Measurements from ENCODE around the gene RGS7.
"Not testable (repeated sequence)": the region's sequence is repeated elsewhere in the genome, so short reads cannot be mapped to it uniquely, and the experiment has no call there.

RGS7 gene

DNA sequence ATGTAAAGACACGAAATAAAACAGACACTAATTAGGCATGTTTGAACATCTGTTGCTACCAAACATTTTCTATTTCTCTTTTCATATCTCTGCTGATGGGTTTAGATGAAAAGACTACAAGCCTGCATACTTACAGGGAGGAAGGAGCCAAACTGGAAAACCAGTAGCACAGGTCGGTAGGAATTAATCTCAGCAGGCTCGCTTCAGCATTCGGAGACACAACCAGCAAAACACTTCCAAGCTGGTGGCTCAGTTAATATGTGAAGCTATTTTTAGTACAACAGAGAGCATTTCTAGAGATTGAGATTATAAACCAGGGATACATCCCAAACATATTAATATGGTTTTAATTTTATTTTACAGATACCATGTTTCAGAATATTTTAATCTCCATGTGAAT is 444.2 kb downstream of the RGS7 start:
- no peak for DNase-seq (ENCODE audit: low spot score)

DNA sequence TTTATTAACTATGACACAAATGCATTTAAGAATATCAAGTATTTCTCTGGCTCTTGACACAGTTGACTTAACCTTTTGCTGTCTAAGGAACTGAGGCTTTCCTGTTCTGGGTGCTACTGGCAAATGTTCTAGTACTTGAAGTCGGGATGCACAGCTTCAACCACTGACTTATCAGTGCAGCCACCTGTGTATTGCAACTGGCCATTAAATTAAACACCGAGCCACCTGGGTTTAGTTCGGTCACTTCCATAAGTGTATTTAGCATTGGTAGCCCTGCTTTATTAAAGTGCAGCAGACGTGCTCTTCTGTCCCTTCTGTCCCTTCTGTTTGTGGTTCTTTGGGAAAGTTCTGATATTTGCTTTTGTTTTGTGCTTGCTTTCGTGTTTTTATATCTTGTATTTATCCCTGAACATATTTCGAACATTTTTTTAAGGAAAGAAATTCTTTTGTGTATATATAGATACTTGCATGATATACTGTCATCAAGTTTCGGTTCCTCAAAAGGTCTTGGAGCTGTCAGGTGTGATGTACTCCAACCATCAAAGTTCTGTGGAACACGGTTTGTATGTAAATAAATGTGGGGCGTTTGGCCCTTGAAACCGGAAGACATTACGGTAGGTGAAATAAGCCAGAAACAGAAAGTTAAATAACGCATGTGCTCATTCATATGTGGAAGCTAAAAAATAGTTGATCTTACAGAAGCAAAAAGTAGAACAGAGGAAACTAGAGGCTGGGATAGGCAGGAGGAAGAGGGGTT is 447.1 kb downstream of the RGS7 start:
- no peak for DNase-seq (ENCODE audit: low spot score)

DNA sequence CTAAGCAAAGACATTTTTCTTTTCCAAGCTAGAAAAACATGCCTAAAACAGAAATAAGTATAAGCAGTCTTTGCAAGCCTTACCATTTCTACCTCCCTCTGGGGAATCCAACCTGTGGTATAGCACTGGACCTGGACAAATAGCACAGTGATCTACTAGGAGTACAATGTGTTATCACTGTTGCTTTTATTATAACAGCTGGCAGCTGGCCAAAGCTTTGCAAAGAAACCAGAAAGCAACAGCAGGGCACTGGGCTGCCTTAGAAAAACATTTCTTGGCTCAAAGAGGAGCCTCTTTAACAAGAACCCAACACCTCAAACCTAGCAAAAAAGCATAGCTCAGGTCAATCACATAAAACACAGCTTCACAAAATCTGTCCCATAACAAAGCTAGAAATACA is 450.5 kb downstream of the RGS7 start:
- no peak for DNase-seq (ENCODE audit: low spot score)

DNA sequence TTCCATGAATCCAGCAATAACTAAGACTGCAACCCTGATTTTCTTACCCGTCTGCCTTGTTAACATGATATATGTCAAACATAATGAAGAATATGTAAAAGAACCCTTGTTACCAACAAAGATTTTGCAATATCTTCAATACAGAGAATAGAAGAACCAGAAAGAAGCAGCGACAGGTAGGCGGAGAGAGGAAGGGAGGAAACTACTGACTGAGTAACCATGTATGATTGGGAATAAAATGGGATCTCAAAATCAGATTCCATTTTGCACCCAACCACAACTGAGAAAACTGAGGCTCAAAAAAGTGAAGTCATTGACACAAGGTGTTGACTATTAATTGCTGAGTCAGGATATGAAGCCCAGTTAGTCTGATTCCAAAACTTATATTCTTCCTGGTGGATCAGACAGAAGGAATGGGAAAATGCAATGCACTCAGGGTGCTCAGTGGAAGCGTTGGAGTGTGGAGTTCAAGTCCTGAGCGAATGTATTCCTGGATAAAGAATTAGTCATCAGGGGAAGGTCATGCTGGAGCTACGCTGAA is 451.7 kb downstream of the RGS7 start:
- no peak for DNase-seq (ENCODE audit: low spot score)

- DNase-seq (ENCODE audit: low spot score) = not testable (repeated sequence)
These were observed 461.6 kb downstream of the RGS7 start for GRCh38 chr1:240895424-240895823.

DNA sequence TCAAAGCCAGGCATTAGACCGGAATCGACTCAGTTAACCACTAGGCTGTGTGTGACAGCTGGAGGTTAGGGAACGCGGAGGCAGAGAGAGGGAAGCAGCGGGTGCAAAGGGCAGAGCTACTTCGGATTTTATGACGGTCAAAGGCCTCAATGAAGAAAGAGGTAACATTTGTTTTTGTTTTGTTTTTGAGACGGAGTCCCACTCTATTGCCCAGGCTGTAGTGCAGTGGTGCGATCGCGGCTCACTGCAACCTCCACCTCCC is 468.3 kb downstream of the RGS7 start:
- DNase-seq (ENCODE audit: low spot score) = no peak

- DNase-seq (ENCODE audit: low spot score) = no peak
These were observed 468.8 kb downstream of the RGS7 start for GRCh38 chr1:240888039-240888786.

GRCh38 chr1:240883490-240883889 is 473.5 kb downstream of the RGS7 start:
- no peak for DNase-seq (ENCODE audit: low spot score)

- not testable (repeated sequence) for DNase-seq (ENCODE audit: low spot score)
These were observed 474.2 kb downstream of the RGS7 start for GRCh38 chr1:240882656-240883308.

DNA sequence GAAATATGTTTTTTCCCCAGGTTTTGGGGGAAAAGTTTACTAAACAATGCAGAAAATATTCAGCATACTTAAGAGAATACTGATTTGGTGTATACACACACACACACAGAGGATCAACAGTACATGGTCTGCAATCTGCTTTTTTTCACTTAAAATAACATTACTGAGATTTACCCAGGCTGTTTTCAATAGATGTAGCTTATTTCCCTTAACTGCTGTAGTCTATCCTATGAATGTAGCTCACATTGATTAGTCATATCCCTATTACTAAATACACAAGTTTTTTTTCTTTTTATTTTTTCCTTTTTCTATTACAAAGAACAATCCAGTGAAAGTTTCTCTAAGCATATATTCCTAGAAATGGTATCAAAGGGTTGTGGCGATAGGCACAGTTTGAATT is 478.4 kb downstream of the RGS7 start:
- DNase-seq (ENCODE audit: low spot score) = no peak

GRCh38 chr1:240877605-240878004 is 479.4 kb downstream of the RGS7 start:
- DNase-seq (ENCODE audit: low spot score) = no peak

GRCh38 chr1:240876071-240876470 is 480.9 kb downstream of the RGS7 start:
- DNase-seq (ENCODE audit: low spot score) = no peak

GRCh38 chr1:240869071-240869470 is 487.9 kb downstream of the RGS7 start:
- no peak for DNase-seq (ENCODE audit: low spot score)

- no peak for DNase-seq (ENCODE audit: low spot score)
These were observed 490.3 kb downstream of the RGS7 start for GRCh38 chr1:240866724-240867123.

DNA sequence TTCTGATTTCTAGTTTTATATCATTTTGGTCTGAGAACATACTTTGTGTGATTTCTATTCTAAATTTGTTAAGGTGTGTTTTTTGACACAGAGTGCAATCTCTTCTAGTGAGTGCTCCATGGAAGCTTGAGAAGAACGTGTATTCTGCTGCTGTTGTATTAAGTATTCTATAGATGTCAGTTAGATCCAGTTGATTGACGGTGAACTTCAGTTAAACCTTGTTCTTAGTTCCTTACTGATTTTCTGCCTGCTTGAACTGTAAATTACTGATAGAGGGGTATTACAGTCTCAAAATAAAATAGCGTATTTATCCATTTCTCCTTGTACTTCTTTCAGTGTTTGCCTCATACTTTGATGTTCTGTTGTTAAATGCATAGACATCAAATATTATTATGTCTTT is 497.0 kb downstream of the RGS7 start:
- no peak for DNase-seq (ENCODE audit: low spot score)

GRCh38 chr1:240854367-240854766 is 502.6 kb downstream of the RGS7 start:
- DNase-seq (ENCODE audit: low spot score) = no peak

GRCh38 chr1:240847325-240847724 is 509.7 kb downstream of the RGS7 start:
- no peak for DNase-seq (ENCODE audit: low spot score)

DNA sequence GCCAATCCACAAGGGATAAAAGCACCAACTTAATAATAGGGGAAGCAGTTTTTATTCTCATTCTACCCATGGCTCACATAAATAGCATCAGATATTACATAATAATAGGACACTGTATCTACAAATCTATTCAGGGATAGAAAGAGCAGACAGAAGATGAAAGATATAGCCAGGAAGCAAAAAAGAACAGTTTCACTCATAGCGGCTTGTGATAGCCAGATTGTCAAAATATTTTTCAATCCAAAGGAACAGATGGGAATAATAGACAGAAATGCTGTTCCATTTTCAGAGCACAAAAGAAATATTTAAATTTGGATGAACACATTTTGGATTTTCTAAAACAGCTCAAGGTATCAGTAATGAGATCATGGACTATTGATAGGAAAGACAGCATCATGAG is 512.5 kb downstream of the RGS7 start:
- DNase-seq (ENCODE audit: low spot score) = no peak

DNA sequence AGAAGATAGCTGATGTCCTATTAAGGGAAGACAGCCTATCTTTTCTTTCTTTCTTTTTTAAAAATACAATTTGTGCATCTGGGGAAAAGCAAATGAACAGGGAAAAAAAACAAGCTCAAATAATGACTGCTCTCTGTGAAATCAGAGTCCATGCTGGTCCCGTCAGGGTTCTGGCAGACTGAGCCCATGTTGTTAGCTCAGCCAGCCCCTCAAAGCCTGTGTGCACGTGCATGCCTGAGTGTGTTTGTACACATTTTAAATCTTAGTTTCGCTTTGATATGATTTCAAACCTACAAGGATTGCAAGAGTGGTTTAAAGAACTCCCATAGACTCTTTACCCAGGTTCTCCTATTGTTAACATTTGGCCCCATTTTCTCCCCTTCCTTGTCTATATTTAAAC is 513.2 kb downstream of the RGS7 start:
- DNase-seq (ENCODE audit: low spot score) = no peak

DNA sequence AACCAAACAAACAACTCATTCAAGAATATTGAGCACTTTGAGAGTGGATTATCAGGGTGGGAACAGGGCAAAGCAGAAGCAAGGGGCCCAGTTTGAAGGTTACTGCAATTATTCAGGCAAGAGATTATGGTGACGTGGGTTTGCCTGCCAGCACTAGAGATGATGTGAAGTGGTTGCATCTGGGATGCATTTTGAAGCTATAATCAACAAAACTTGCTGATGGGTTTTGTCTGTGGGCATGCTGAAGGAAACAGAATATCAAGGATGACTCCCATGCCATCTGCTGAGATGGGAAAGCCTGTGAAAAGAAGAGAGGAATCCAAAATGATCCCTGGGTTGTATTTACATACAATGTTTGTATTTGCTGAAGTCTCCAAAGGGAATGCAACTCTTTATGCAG is 520.7 kb downstream of the RGS7 start:
- DNase-seq (ENCODE audit: low spot score) = no peak

- no peak for DNase-seq (ENCODE audit: low spot score)
These were observed 521.7 kb downstream of the RGS7 start for GRCh38 chr1:240835291-240835690.

DNA sequence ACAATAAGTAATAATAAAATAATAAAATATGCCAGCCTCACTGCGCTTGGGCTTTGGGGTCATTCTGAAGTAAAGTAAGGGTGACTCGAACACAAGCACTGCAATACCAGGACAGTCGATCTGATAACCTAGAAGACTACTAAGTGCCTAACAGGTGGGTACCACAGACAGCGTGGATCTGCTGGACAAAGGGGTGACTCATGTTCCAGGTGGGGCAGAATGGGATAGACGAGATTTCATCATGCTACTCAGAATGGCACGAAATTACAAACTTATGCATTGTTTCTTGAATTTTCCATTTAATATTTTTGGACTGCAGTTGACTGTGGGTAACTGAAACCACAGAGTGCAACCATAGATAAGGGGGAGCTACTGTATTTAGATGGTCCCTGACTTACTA is 523.9 kb downstream of the RGS7 start:
- DNase-seq (ENCODE audit: low spot score) = no peak

- DNase-seq (ENCODE audit: low spot score) = no peak
These were observed 525.1 kb downstream of the RGS7 start for GRCh38 chr1:240831922-240832321.

Data from left forelimb (tissue), 1 donor.